WERI-Rb-1 (cell line): Measurements from ENCODE around the gene RNF125.

Experiments
- DNase-seq: peaks from one replicate; pipeline ENCODE4 v3.0.0-alpha.2; 2020
- H3K27ac ChIP-seq: fragments of 250-450 bp; sonication (Bioruptor Pico); 2 replicates; pipeline ENCODE4 v1.5.1; 2020; ENCODE audit warnings: mild to moderate bottlenecking, moderate library complexity
- H3K27me3 ChIP-seq: fragments of 250-450 bp; sonication (Bioruptor Pico); 2 replicates; pipeline ENCODE4 v1.5.1; 2021; ENCODE audit warnings: mild to moderate bottlenecking, low read depth, moderate library complexity; ENCODE audit not compliant: insufficient read depth, severe bottlenecking
- H3K36me3 ChIP-seq: fragments of 250-450 bp; sonication (Bioruptor Pico); 2 replicates; pipeline ENCODE4 v1.5.1; 2020; ENCODE audit warnings: mild to moderate bottlenecking, moderate library complexity
- H3K4me3 ChIP-seq: 2 replicates; pipeline ENCODE4 v1.5.1; 2011; ENCODE audit warnings: low read depth, mild to moderate bottlenecking, control low read depth, low read length
- H3K9me3 ChIP-seq: fragments of 250-450 bp; sonication (Bioruptor Pico); 2 replicates; pipeline ENCODE4 v1.5.1; 2021; ENCODE audit warnings: mild to moderate bottlenecking, moderate library complexity; ENCODE audit not compliant: severe bottlenecking
- CTCF ChIP-seq: IDR thresholded peaks from 2 replicates; pipeline ENCODE4 v1.5.1; 2011; ENCODE audit warnings: low read depth, mild to moderate bottlenecking, control low read depth, inconsistent platforms, low read length

RNF125 gene

GRCh38 chr18:32032609-32033008, 14.0 kb downstream of the RNF125 start:
- no peaks in the 10 kb centered on the region for H3K9me3 ChIP-seq
- no peak overlapping the region for H3K4me3 ChIP-seq
- no peak overlapping the region for H3K27ac ChIP-seq
- H3K27me3 ChIP-seq = no peaks in the 10 kb centered on the region
- TF ChIP-seq CTCF = no peak
- H3K36me3 ChIP-seq = no peaks in the 10 kb centered on the region
- DNase-seq = no peak

- Histone ChIP-seq H3K27me3 (no peaks in the 10 kb centered on the region), H3K27ac (no peak overlapping the region), H3K9me3 (no peaks in the 10 kb centered on the region), H3K4me3 (no peak overlapping the region), H3K36me3 (no peaks in the 10 kb centered on the region)
- DNase-seq = no peak
- no peak for TF ChIP-seq CTCF
Observed at GRCh38 chr18:32036506-32037180, 18.0 kb downstream of the RNF125 start.

- Histone ChIP-seq H3K9me3 (no peaks in the 10 kb centered on the region), H3K4me3 (no peak overlapping the region), H3K36me3 (no peaks in the 10 kb centered on the region), H3K27me3 (no peaks in the 10 kb centered on the region), H3K27ac (no peak overlapping the region)
- TF ChIP-seq CTCF = no peak
- DNase-seq = no peak
Observed at GRCh38 chr18:32037616-32038015, 19.0 kb downstream of the RNF125 start.

GRCh38 chr18:32040936-32041335, 22.3 kb downstream of the RNF125 start:
- no peak for DNase-seq
- TF ChIP-seq CTCF = no peak
- no peaks in the 10 kb centered on the region for H3K27me3 ChIP-seq
- H3K27ac ChIP-seq = no peak overlapping the region
- H3K9me3 ChIP-seq = no peaks in the 10 kb centered on the region
- no peaks in the 10 kb centered on the region for H3K36me3 ChIP-seq
- H3K4me3 ChIP-seq = no peak overlapping the region

- Histone ChIP-seq H3K27ac (no peak overlapping the region), H3K36me3 (no peaks in the 10 kb centered on the region), H3K27me3 (no peaks in the 10 kb centered on the region), H3K9me3 (no peaks in the 10 kb centered on the region), H3K4me3 (no peak overlapping the region)
- no peak for DNase-seq
- no peak for TF ChIP-seq CTCF
Observed at GRCh38 chr18:32042337-32042736, 23.7 kb downstream of the RNF125 start.

GRCh38 chr18:32048507-32049091, 30.0 kb downstream of the RNF125 start:
- Histone ChIP-seq H3K27ac (no peak overlapping the region), H3K9me3 (no peaks in the 10 kb centered on the region), H3K4me3 (no peak overlapping the region), H3K36me3 (no peaks in the 10 kb centered on the region), H3K27me3 (no peaks in the 10 kb centered on the region)
- DNase-seq = no peak
- no peak for TF ChIP-seq CTCF
